Measurements from ENCODE around the gene ORM1.
"Not testable (repeated sequence)": the region's sequence is repeated elsewhere in the genome, so short reads cannot be mapped to it uniquely, and the experiment has no call there.

The ORM1 gene

DNA sequence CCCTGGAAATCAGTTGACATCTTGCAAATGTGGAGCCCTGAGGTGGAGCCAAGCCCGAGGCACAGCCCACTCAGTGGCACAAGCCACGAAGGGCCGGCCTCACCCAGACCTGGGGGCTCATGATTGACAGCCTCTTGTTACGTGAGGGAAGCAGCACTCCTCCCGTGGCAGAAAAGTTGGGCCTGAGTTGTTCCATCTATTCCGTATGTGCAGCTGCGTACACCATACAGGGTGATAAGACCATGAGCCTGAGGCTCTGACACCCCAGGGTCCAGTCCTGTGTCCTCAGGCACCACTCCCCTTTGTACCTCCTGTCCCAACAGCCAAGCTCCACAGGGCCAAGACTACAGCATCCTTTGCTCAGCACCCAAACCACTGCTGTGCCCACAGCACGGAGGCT, 4.9 kb downstream of the ORM1 start:
- H3K4me1 ChIP-seq (ENCODE audit: control insufficient read depth in 2 of 2, insufficient read depth in 1 of 2, low read depth in 1 of 2, low read length in 2 of 2): no peaks in the 10 kb centered on the region
- WGBS, 2 donors (ENCODE audit: extremely low coverage in 2 of 2, insufficient read length in 2 of 2, insufficient replicate concordance in 1 of 2): no CpG with 5 or more reads among the region's 8 CpGs
- H2BK12ac ChIP-seq (ENCODE audit: low read length): no peak overlapping the region
- H3K14ac ChIP-seq (ENCODE audit: low read length): peak overlapping the region; percentile 63
- DNase-seq (ENCODE audit: low spot score): no peak
- no peak overlapping the region for H3K27ac ChIP-seq (replicated peaks; ENCODE audit: low read length)
- H2BK5ac ChIP-seq (ENCODE audit: low read length): peak overlapping the region; percentile 5
- peak overlapping the region; percentile 65 for H4K8ac ChIP-seq (ENCODE audit: low read depth, low read length)
- H2AFZ ChIP-seq (ENCODE audit: low read length): no peak overlapping the region
- peaks cover 0 to 28% (median 2%) of the 10 kb centered on the region in 3 experiments for H3K27me3 ChIP-seq (ENCODE audit: control insufficient read depth in 3 of 3, insufficient read depth in 3 of 3, low read depth in 1 of 3, low read length in 3 of 3)
- H3K4ac ChIP-seq (ENCODE audit: low read length): no peak overlapping the region
- H3K9ac ChIP-seq (ENCODE audit: low read depth, low read length, poor library complexity): no peak overlapping the region
- no peak overlapping the region for H3K4me3 ChIP-seq (ENCODE audit: low read length in 2 of 2)
- H3K9me3 ChIP-seq (replicated peaks in 1 of 2; ENCODE audit: control insufficient read depth in 2 of 2, insufficient read depth in 1 of 2, low read depth in 1 of 2, low read length in 2 of 2): no peaks in the 10 kb centered on the region
- peak overlapping the region; percentile 85 for H3K18ac ChIP-seq (ENCODE audit: low read length)
- peak overlapping the region; percentile 75 for H2BK15ac ChIP-seq (ENCODE audit: low read length)
- H4K91ac ChIP-seq (ENCODE audit: low read depth, low read length, poor library complexity): peak overlapping the region; percentile 53
- H2BK120ac ChIP-seq (ENCODE audit: low read depth, low read length): no peak overlapping the region
- no peaks in the 10 kb centered on the region for H3K36me3 ChIP-seq (replicated peaks in 1 of 2; ENCODE audit: control insufficient read depth in 2 of 2, insufficient read depth in 2 of 2, low read length in 2 of 2)
- H3K4me2 ChIP-seq (ENCODE audit: insufficient read depth, low read length, poor library complexity, severe bottlenecking): no peak overlapping the region
- no peak overlapping the region for H3K23ac ChIP-seq (ENCODE audit: low read depth, low read length, poor library complexity)
- H3K79me1 ChIP-seq (ENCODE audit: low read depth, low read length): peaks cover 1% of the 10 kb centered on the region
- H2AK5ac ChIP-seq (ENCODE audit: low read depth, low read length): peak overlapping the region; percentile 90

DNA sequence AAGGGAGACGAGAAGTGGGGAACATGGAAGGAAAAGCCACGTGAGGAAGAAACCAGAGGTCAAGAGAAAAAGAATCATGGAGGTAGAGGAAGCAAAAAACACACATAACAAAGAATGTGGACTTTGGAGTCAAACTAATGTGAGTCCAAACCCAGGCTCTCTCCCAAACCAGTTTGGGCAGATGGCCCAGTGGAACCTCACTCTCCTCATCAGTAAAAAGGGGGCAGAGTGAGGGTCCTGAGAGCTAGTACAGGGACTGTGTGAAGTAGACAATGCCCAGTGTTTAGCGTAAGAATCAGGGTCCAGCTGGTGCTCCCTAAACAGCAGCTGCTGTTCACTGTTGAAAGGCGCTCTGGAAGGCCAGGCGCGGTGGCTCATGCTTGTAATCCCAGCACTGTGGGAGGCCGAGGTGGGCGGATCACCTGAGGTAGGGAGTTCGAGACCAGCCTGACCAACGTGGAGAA, 5.5 kb downstream of the ORM1 start:
- not testable (repeated sequence) for H2BK120ac ChIP-seq (ENCODE audit: low read depth, low read length); H2BK12ac ChIP-seq (ENCODE audit: low read length)

DNA sequence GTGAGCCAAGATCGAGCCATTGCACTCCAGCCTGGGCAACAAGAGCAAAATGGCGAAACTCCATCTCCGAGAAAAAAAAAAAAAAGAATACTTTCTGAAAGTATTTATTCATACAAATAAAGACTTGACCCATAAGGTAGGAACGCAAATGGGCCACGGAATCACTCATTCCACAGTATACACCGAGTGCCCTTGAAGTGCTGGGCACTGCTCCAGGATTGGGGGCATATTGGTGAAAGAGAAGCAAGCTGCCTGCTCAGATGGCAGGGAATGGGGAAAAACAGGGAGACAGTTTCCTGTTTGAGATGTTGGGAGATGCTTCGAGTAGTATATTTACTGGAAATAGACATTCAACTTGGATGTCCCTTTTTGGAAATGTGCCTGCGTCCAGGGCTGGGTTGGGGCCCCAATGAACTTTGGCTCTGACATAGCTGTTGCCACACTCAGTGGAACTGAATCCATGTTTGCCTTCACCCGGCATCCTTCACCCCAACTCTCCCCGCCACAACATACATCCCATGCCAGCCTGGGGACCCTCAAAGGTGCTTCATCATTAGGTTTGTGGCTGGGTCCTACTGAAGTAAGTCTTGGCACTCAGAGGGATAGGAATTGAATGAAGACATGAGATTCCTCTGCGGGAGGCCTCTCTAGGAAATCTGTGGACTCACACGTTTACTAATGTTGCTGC, 6.2 kb downstream of the ORM1 start:
- H3K4me1 ChIP-seq (ENCODE audit: control insufficient read depth in 2 of 2, insufficient read depth in 1 of 2, low read depth in 1 of 2, low read length in 2 of 2); H4K91ac ChIP-seq (ENCODE audit: low read depth, low read length, poor library complexity); H3K27ac ChIP-seq (replicated peaks; ENCODE audit: low read length); H2BK120ac ChIP-seq (ENCODE audit: low read depth, low read length); H3K79me1 ChIP-seq (ENCODE audit: low read depth, low read length); H3K4me3 ChIP-seq (ENCODE audit: low read length in 2 of 2); H2BK5ac ChIP-seq (ENCODE audit: low read length); H2BK12ac ChIP-seq (ENCODE audit: low read length); H2BK15ac ChIP-seq (ENCODE audit: low read length); H3K4me2 ChIP-seq (ENCODE audit: insufficient read depth, low read length, poor library complexity, severe bottlenecking); H3K14ac ChIP-seq (ENCODE audit: low read length); DNase-seq (ENCODE audit: low spot score); H3K23ac ChIP-seq (ENCODE audit: low read depth, low read length, poor library complexity); H3K4ac ChIP-seq (ENCODE audit: low read length); H4K8ac ChIP-seq (ENCODE audit: low read depth, low read length); H3K36me3 ChIP-seq (replicated peaks in 1 of 2; ENCODE audit: control insufficient read depth in 2 of 2, insufficient read depth in 2 of 2, low read length in 2 of 2); H3K18ac ChIP-seq (ENCODE audit: low read length); H3K9me3 ChIP-seq (replicated peaks in 1 of 2; ENCODE audit: control insufficient read depth in 2 of 2, insufficient read depth in 1 of 2, low read depth in 1 of 2, low read length in 2 of 2); H3K9ac ChIP-seq (ENCODE audit: low read depth, low read length, poor library complexity); H2AFZ ChIP-seq (ENCODE audit: low read length); H2AK5ac ChIP-seq (ENCODE audit: low read depth, low read length): not testable (repeated sequence)
- no CpG with 5 or more reads among the region's 12 CpGs for WGBS, 2 donors (ENCODE audit: extremely low coverage in 2 of 2, insufficient read length in 2 of 2, insufficient replicate concordance in 1 of 2)
- peaks cover 0 to 22% (median 2%) of the 10 kb centered on the region in 3 experiments for H3K27me3 ChIP-seq (ENCODE audit: control insufficient read depth in 3 of 3, insufficient read depth in 3 of 3, low read depth in 1 of 3, low read length in 3 of 3)

More for the DNA sequence above, 5.5 kb downstream of the ORM1 start:
- not testable (repeated sequence) for H3K4ac ChIP-seq (ENCODE audit: low read length); H3K9me3 ChIP-seq (replicated peaks in 1 of 2; ENCODE audit: control insufficient read depth in 2 of 2, insufficient read depth in 1 of 2, low read depth in 1 of 2, low read length in 2 of 2); H3K14ac ChIP-seq (ENCODE audit: low read length); H3K4me1 ChIP-seq (ENCODE audit: control insufficient read depth in 2 of 2, insufficient read depth in 1 of 2, low read depth in 1 of 2, low read length in 2 of 2); H4K8ac ChIP-seq (ENCODE audit: low read depth, low read length); H2BK15ac ChIP-seq (ENCODE audit: low read length); H2AK5ac ChIP-seq (ENCODE audit: low read depth, low read length); H3K4me2 ChIP-seq (ENCODE audit: insufficient read depth, low read length, poor library complexity, severe bottlenecking); H4K91ac ChIP-seq (ENCODE audit: low read depth, low read length, poor library complexity); H3K36me3 ChIP-seq (replicated peaks in 1 of 2; ENCODE audit: control insufficient read depth in 2 of 2, insufficient read depth in 2 of 2, low read length in 2 of 2); H3K23ac ChIP-seq (ENCODE audit: low read depth, low read length, poor library complexity); H3K9ac ChIP-seq (ENCODE audit: low read depth, low read length, poor library complexity); H3K27ac ChIP-seq (replicated peaks; ENCODE audit: low read length); DNase-seq (ENCODE audit: low spot score); H3K4me3 ChIP-seq (ENCODE audit: low read length in 2 of 2); H2AFZ ChIP-seq (ENCODE audit: low read length); H2BK5ac ChIP-seq (ENCODE audit: low read length); H3K79me1 ChIP-seq (ENCODE audit: low read depth, low read length); H3K18ac ChIP-seq (ENCODE audit: low read length)
- H3K27me3 ChIP-seq (ENCODE audit: control insufficient read depth in 3 of 3, insufficient read depth in 3 of 3, low read depth in 1 of 3, low read length in 3 of 3): peaks cover 0 to 28% (median 2%) of the 10 kb centered on the region in 3 experiments
- no CpG with 5 or more reads among the region's 10 CpGs for WGBS, 2 donors (ENCODE audit: extremely low coverage in 2 of 2, insufficient read length in 2 of 2, insufficient replicate concordance in 1 of 2)

DNA sequence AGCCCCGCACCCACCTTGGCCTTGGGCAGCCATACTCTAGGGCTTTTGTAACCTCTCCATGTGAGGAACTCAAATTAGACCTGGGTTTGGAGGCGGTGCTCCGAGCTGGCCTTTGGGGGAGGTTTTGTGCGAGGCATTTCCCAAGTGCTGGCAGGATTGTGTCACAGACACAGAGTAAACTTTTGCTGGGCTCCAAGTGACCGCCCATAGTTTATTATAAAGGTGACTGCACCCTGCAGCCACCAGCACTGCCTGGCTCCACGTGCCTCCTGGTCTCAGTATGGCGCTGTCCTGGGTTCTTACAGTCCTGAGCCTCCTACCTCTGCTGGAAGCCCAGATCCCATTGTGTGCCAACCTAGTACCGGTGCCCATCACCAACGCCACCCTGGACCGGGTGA, 6.7 kb downstream of the ORM1 start, which contains the start of gene ORM2:
Gene ORM2 (plus strand): TSS at position 245 of the 398 bp plus-strand sequence. CDS start 36 bp downstream, at position 281.
- H3K23ac ChIP-seq (ENCODE audit: low read depth, low read length, poor library complexity); H3K27ac ChIP-seq (replicated peaks; ENCODE audit: low read length); H3K9me3 ChIP-seq (replicated peaks in 1 of 2; ENCODE audit: control insufficient read depth in 2 of 2, insufficient read depth in 1 of 2, low read depth in 1 of 2, low read length in 2 of 2); H3K9ac ChIP-seq (ENCODE audit: low read depth, low read length, poor library complexity); H4K91ac ChIP-seq (ENCODE audit: low read depth, low read length, poor library complexity); H3K4ac ChIP-seq (ENCODE audit: low read length); H3K4me3 ChIP-seq (ENCODE audit: low read length in 2 of 2); H2AFZ ChIP-seq (ENCODE audit: low read length); H3K36me3 ChIP-seq (replicated peaks in 1 of 2; ENCODE audit: control insufficient read depth in 2 of 2, insufficient read depth in 2 of 2, low read length in 2 of 2); H2BK12ac ChIP-seq (ENCODE audit: low read length); H2BK120ac ChIP-seq (ENCODE audit: low read depth, low read length); H3K4me2 ChIP-seq (ENCODE audit: insufficient read depth, low read length, poor library complexity, severe bottlenecking); H3K4me1 ChIP-seq (ENCODE audit: control insufficient read depth in 2 of 2, insufficient read depth in 1 of 2, low read depth in 1 of 2, low read length in 2 of 2); H2BK15ac ChIP-seq (ENCODE audit: low read length); H2AK5ac ChIP-seq (ENCODE audit: low read depth, low read length); H3K14ac ChIP-seq (ENCODE audit: low read length); H4K8ac ChIP-seq (ENCODE audit: low read depth, low read length); H2BK5ac ChIP-seq (ENCODE audit: low read length); H3K79me1 ChIP-seq (ENCODE audit: low read depth, low read length); H3K18ac ChIP-seq (ENCODE audit: low read length); DNase-seq (ENCODE audit: low spot score): not testable (repeated sequence)
- WGBS, 2 donors (ENCODE audit: extremely low coverage in 2 of 2, insufficient read length in 2 of 2, insufficient replicate concordance in 1 of 2): no CpG with 5 or more reads among the region's 10 CpGs
- peaks cover 0 to 16% (median 2%) of the 10 kb centered on the region in 3 experiments for H3K27me3 ChIP-seq (ENCODE audit: control insufficient read depth in 3 of 3, insufficient read depth in 3 of 3, low read depth in 1 of 3, low read length in 3 of 3)
